SH-SY5Y (cell line): ENCODE results near the gene NHLRC2.

Experiments
- GATA2 ChIP-seq: IDR thresholded peaks from 2 replicates; pipeline ENCODE4 v1.6.1; 2011; ENCODE audit warnings: mild to moderate bottlenecking, low read depth, low read length
- GATA3 ChIP-seq: IDR thresholded peaks from 2 replicates; pipeline ENCODE4 v1.6.1; 2011; ENCODE audit warnings: low read depth, mild to moderate bottlenecking, low read length, moderate library complexity

DNA sequence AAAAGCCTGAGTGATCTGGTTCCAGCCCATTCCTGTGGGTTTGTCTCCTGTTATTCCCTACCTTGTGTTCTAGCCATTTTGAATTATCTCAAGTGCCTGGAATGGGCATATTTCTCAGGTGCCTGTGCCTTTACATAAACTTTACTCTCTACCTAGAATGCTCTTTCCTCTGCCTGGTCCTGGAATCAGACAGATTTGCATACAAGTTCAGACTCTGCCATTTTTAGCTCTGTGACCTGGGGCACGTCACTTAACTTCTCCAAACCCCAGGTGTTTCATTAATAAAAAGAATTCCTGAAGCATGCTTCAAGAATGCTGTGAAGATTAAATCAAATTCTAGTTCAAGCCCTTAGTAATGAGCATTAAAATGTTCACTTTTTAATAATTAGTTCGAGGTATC, 8.4 kb upstream of the NHLRC2 start:
- TF ChIP-seq GATA3 (no peak), GATA2 (no peak)
